ENCODE data around the gene PTPRM. TPM values are rescaled to one million over a fixed set of nuclear protein-coding genes. Genes with fewer than 3 reads are reported as not detected.

The PTPRM gene
- total RNA-seq, 1 donor from 2014 or later, result 131 TPM

- Mint-ChIP-seq H3K36me3 (ENCODE audit: low read depth) (no peaks in the 10 kb centered on the region), H3K27ac (ENCODE audit: unreplicated experiment) (peak overlapping the region; percentile 91), H3K4me3 (ENCODE audit: unreplicated experiment) (no peak overlapping the region), H3K4me1 (ENCODE audit: low read depth) (peaks cover 69% of the 10 kb centered on the region), H3K9me3 (ENCODE audit: low read depth) (no peaks in the 10 kb centered on the region), H3K27me3 (ENCODE audit: low read depth) (no peaks in the 10 kb centered on the region)
- DNase-seq (ENCODE audit: low spot score), result no peak
- TF ChIP-seq CTCF (IDR thresholded peaks at IDR 0.05), result no peak
Measured at GRCh38 chr18:7626175-7626921, 59.2 kb downstream of the PTPRM start.

- Mint-ChIP-seq H3K27me3 (ENCODE audit: low read depth) (no peaks in the 10 kb centered on the region), H3K36me3 (ENCODE audit: low read depth) (no peaks in the 10 kb centered on the region), H3K27ac (ENCODE audit: unreplicated experiment) (peak overlapping the region; percentile 91), H3K4me3 (ENCODE audit: unreplicated experiment) (no peak overlapping the region), H3K4me1 (ENCODE audit: low read depth) (peaks cover 67% of the 10 kb centered on the region), H3K9me3 (ENCODE audit: low read depth) (no peaks in the 10 kb centered on the region)
- TF ChIP-seq CTCF (IDR thresholded peaks at IDR 0.05), result peak; percentile 67
- no peak for DNase-seq (ENCODE audit: low spot score)
Measured at GRCh38 chr18:7626922-7627440, 59.9 kb downstream of the PTPRM start.

- no peak overlapping the region for H3K27ac Mint-ChIP-seq (ENCODE audit: unreplicated experiment)
- peaks cover 67% of the 10 kb centered on the region for H3K4me1 Mint-ChIP-seq (ENCODE audit: low read depth)
- no peak for TF ChIP-seq CTCF (IDR thresholded peaks at IDR 0.05)
- no peak for DNase-seq (ENCODE audit: low spot score)
- no peaks in the 10 kb centered on the region for H3K27me3 Mint-ChIP-seq (ENCODE audit: low read depth)
- H3K36me3 Mint-ChIP-seq (ENCODE audit: low read depth), result no peaks in the 10 kb centered on the region
- no peaks in the 10 kb centered on the region for H3K9me3 Mint-ChIP-seq (ENCODE audit: low read depth)
- H3K4me3 Mint-ChIP-seq (ENCODE audit: unreplicated experiment), result no peak overlapping the region
Measured at GRCh38 chr18:7629416-7629815, 62.3 kb downstream of the PTPRM start.

- DNase-seq (ENCODE audit: low spot score), result no peak
- no peak overlapping the region for H3K4me3 Mint-ChIP-seq (ENCODE audit: unreplicated experiment)
- peaks cover 64% of the 10 kb centered on the region for H3K4me1 Mint-ChIP-seq (ENCODE audit: low read depth)
- no peak for TF ChIP-seq CTCF (IDR thresholded peaks at IDR 0.05)
- H3K27me3 Mint-ChIP-seq (ENCODE audit: low read depth), result no peaks in the 10 kb centered on the region
- no peak overlapping the region for H3K27ac Mint-ChIP-seq (ENCODE audit: unreplicated experiment)
- H3K9me3 Mint-ChIP-seq (ENCODE audit: low read depth), result no peaks in the 10 kb centered on the region
- H3K36me3 Mint-ChIP-seq (ENCODE audit: low read depth), result no peaks in the 10 kb centered on the region
Measured at GRCh38 chr18:7630731-7631442, 63.8 kb downstream of the PTPRM start.
